Activated CD4-positive, CD25-positive, alpha-beta regulatory T cell treated with anti-CD3 and anti-CD28 coated beads, Interleukin-2, amount 50 U/mL, for 24 hours (primary cell): ENCODE results near the gene SIGLEC15.

Experiments used
- ATAC-seq, 2 donors: fragments of 150-1000 bp; cut with Tn5 transposase; one replicate each; pipeline ENCODE4 v1.10.0; 2021; ENCODE audit warnings: mild to moderate bottlenecking in 1 of 2, moderate library complexity in 1 of 2

The SIGLEC15 gene

GRCh38 chr18:45879681-45880655 is 54.5 kb downstream of the SIGLEC15 start:
- peak; percentile 86 to 88 for ATAC-seq

GRCh38 chr18:45880876-45881558 is 55.5 kb downstream of the SIGLEC15 start:
- ATAC-seq = no peak

GRCh38 chr18:45887585-45887984 is 62.1 kb downstream of the SIGLEC15 start:
- no peak for ATAC-seq

- no peak for ATAC-seq
Measured at GRCh38 chr18:45889419-45890064, 64.1 kb downstream of the SIGLEC15 start.

- no peak for ATAC-seq
Measured at GRCh38 chr18:45890606-45891005, 65.1 kb downstream of the SIGLEC15 start.

GRCh38 chr18:45891806-45892205 is 66.3 kb downstream of the SIGLEC15 start:
- no peak for ATAC-seq
